Subcutaneous adipose tissue (tissue), 4 donors: Measurements from ENCODE around the gene UTS2B. TPM values are rescaled to one million over a fixed set of nuclear protein-coding genes. Genes with fewer than 3 reads are reported as not detected.

Source experiments
- total RNA-seq, 4 donors: library from RNA; depleted of rRNA; stranded (reverse); fragments of >200 nt; gene quantifications; one replicate each; pipeline ENCODE4 v1.1.0, GENCODE V29; 2016
- TF ChIP-seq, protein P1 (sequence below): fragments of 450-650 bp; IDR thresholded peaks from one replicate; pipeline ENCODE4 v1.5.1; 2016; ENCODE audit warnings: low read depth, mild to moderate bottlenecking, control low read depth, antibody characterized with exemption, moderate library complexity

Gene UTS2B
- total RNA-seq, 4 donors from 2014 or later = 0.82 to 2.0 (median 1.1) TPM

DNA sequence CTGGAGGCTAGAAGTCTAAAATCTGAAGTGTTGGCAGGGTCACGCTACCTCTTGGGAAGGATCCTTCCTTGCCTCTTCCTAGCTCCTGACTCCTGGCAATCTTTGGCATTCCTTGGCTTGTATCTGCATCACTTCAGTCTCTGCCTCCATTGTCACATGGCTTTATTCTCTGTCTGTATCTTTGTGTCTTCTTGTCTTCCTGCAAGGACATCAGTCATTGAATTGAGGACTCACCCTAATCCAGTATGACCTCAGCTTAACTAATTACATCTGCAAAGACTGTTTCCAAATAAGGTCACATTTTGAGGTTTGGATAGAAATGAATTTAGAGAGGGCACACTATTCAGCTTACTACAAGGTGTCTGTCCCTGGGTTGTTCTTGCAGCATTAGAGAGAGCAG is 31.1 kb upstream of the UTS2B start:
- TF ChIP-seq, protein P1, sequence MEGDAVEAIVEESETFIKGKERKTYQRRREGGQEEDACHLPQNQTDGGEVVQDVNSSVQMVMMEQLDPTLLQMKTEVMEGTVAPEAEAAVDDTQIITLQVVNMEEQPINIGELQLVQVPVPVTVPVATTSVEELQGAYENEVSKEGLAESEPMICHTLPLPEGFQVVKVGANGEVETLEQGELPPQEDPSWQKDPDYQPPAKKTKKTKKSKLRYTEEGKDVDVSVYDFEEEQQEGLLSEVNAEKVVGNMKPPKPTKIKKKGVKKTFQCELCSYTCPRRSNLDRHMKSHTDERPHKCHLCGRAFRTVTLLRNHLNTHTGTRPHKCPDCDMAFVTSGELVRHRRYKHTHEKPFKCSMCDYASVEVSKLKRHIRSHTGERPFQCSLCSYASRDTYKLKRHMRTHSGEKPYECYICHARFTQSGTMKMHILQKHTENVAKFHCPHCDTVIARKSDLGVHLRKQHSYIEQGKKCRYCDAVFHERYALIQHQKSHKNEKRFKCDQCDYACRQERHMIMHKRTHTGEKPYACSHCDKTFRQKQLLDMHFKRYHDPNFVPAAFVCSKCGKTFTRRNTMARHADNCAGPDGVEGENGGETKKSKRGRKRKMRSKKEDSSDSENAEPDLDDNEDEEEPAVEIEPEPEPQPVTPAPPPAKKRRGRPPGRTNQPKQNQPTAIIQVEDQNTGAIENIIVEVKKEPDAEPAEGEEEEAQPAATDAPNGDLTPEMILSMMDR = no peak

DNA sequence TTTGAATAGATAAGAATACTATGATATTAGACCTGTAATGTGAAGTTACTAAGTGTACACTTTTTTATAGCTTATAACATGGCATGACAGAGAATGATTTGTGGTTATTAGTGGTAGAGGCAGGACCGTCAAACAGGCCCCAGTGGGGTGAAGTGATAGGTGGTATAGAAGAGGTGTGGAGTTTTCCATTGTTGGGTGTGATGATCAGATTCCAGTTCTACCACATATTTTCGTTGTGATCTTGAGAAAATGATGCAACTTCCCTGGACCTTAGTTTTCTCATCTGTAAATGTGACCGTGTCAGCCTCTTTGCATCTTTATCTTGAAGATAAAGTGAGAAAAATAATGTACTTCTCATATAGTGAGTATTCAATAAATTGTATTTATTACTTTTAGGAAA is 30.3 kb upstream of the UTS2B start:
- TF ChIP-seq, protein P1 = no peak

DNA sequence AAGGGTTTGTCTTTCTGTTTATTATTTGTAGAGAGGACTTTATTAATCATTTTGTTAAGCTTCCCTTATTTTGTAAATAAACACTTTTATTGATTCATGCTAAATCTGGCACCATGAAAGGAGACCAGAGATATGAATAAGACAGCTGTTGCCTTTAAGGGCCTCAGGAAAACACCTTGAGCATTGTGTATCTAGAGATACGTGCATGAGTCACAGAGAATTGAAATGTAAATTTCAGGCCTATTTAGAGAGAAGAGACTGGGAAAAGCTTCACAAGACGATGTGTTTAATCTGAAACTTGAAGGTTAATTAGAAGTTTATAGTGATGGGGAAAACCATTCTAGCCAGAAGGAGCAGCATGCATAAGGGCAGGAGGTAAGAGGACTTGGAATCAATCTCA is 28.6 kb upstream of the UTS2B start:
- TF ChIP-seq, protein P1 = no peak

DNA sequence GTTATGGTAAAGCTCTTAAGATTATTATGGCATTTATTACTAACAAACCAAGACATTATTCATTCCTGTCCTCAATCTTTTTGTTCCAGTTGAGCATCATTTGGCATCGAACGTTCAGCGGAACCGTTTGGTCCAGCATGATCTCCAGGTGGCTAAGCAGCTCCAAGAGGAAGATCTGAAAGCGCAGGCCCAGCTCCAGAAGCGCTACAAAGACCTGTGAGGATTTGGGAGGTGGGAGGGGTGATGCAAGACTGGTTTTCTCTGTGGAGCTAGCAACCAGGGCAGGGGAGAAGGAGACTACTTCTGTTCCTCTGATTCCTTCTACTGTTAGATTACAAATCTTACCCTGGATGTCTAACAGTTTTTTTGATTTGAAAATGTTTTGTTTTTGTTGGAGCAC is 27.6 kb upstream of the UTS2B start:
- TF ChIP-seq, protein P1 = no peak

DNA sequence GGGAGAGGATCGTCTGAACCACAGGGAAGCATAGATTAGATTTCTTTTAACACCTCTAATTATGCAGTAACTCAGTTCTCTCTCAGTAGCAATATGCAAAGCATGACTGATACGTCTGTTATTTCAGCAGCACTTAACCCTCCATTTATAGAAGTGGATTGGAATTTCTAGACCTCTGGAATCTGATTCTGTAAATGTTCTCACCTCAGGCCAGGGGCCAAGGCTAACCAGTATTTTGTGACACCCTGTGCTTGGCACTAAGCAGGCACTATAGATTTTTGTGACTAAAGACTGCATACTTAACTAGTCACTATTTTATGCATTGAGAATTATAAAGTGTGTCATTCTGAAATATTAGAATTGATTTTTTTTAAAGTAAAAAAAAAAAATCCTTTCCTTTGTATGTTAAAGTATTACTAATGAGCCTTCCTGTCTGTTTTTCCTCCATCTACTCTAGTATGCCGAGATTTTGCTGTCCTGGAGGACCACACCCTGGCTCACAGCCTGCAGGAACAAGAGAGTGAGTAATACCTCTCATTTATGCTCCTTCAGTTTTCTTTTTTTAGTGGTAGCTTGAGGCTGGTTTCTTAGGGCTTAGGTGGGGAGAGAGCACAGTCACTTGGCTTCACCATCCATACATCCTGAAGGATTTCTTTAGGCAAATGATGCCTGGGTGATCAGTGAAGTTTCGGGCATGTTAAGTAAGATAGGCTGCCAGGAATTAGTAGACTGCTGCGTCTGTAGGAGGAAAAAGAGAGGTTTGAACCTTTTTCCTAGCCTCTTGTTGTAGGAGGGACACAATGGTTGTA is 26.5 kb upstream of the UTS2B start:
- TF ChIP-seq, protein P1 = no peak

DNA sequence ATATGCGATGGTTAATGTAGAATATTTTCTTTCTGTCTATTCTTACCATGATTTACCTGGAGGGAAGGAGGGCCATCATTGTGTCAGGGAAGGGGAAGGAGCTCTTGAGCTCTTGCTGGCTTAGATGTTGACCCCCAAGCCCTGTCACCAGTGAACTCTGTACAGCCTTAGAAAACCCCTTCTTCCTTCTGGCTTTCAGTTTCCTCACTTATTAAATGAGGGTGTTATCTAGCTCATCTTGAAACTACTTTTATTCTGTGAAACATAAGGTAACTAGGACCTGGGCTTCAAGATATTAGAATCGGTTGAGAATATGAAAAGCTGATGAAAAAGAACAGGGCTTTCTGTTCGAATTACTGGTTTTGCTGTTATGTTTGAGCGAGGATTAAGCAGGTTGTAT is 25.1 kb upstream of the UTS2B start:
- TF ChIP-seq, protein P1 = no peak

DNA sequence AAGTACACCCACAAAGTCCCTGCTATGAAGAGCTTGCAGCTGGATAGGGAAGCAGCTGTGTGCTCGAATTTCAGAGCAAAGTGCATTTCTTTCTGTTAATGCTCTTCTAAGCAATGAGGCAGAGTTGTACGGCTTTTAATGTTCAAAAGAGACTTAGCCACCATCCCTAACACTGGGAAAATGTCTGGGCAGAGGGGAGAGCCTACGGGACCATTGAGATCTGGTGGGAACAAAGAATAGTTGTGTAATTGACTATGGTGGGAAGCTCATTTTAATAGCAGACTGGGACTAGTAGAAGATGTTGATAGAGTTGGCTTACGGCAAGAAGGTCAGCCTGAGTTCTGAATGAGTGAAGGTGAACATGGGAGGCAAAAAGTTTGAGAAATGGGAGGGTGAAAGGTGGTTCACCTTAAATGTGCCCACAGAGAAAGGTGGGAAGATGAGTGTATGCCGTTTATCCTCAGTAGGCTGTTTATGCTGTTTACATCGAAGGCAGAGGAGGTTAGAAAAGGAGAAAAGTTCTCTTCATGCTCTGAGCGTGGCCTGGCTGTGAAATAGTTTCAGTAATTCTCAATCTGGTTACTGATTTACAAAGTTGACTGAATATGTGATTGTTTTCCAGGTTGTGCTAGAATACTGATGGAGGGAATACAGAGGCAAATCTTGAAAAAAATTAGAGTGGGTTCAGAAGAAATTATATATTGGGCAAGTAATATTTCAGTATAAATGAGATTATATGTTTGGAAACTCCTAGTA is 22.9 kb upstream of the UTS2B start:
- TF ChIP-seq, protein P1 = no peak
